GM12872 (cell line): Measurements from ENCODE around the gene DUOXA2.

Experiments
- TF ChIP-seq, protein P1 (sequence below): IDR thresholded peaks from 3 replicates; pipeline ENCODE4 v1.5.1; 2011; ENCODE audit warnings: low read depth, mild to moderate bottlenecking, low read length, moderate library complexity; ENCODE audit not compliant: insufficient read depth

Gene DUOXA2

GRCh38 chr15:45164914-45165313 lies 50.8 kb downstream of the DUOXA2 start:
- TF ChIP-seq, protein P1, sequence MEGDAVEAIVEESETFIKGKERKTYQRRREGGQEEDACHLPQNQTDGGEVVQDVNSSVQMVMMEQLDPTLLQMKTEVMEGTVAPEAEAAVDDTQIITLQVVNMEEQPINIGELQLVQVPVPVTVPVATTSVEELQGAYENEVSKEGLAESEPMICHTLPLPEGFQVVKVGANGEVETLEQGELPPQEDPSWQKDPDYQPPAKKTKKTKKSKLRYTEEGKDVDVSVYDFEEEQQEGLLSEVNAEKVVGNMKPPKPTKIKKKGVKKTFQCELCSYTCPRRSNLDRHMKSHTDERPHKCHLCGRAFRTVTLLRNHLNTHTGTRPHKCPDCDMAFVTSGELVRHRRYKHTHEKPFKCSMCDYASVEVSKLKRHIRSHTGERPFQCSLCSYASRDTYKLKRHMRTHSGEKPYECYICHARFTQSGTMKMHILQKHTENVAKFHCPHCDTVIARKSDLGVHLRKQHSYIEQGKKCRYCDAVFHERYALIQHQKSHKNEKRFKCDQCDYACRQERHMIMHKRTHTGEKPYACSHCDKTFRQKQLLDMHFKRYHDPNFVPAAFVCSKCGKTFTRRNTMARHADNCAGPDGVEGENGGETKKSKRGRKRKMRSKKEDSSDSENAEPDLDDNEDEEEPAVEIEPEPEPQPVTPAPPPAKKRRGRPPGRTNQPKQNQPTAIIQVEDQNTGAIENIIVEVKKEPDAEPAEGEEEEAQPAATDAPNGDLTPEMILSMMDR, result no peak

DNA sequence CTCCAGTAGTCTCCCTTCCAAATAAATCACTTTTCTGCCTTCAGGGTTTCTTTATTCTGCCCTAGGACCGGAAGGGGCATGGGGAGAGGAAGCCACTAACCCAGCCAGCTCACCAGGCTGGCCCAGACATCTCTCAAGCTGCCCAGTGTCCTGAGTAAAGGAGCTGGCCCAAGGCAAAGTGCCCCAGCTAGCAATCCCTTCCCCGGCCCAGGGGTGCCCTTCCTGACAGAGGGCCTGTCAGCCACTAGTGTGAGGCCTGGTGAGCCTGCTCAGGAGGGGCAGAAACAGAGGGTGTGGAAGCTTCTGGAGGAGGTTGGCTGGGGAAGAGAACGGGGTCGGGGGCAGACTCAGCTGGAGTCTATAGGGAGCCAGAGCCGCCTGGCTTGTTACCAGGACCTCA lies 51.4 kb downstream of the DUOXA2 start:
- TF ChIP-seq, protein P1, result no peak

DNA sequence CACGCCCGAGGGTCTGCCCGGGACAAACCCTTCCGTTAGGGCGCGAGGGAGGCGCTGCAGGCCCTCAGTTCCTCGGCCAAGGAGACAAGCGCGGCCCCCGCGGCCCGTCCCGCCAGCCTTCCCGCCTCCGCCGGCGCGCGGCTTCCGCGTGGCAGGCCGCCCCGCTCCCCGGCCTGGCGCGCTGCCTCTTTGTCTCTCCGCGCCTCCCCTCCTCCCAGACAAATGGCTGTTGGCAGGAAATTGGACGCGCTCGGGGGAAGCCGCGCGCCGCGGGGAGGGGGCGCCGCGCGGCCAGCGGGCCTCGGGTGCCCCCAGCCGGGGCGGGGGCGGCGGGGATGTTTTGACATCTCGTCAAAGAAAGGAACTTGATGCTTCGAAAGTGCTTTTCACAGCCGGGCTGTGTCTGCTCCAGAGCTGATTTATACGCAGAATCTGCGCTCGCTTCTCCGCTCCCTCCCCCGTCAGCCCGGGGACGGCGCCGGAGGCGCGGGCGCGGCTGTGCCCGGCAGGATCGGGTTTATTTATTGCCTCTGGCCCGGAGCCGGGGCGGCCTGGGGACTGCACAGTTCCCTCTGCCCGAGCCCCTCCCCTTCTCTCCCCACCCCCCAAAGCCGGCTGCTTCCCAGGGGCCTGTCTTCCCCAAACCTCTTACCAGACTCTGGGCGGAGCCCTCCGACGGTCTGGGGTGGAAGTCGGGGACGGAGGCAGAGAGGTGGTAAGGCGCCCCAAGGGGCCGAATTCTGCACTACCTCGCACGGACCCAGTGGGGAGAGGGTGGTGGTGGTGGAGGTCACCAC lies 52.9 kb downstream of the DUOXA2 start:
- TF ChIP-seq, protein P1, result peak; percentile 87

- TF ChIP-seq, protein P1, result no peak
These were observed 53.6 kb downstream of the DUOXA2 start for GRCh38 chr15:45167631-45168205.
